DOHH2 (cell line): ENCODE measurements around the gene RASIP1.

ENCODE experiments used
- H3F3A ChIP-seq: fragments of 200-600 bp; sonication (generic), shearing (Covaris generic); 2 replicates; pipeline ENCODE4 v1.6.0; 2016; ENCODE audit warnings: antibody characterized with exemption, mild to moderate bottlenecking; ENCODE audit not compliant: control insufficient read depth, insufficient read depth
- H3K27ac ChIP-seq: fragments of 200-600 bp; sonication (generic); 2 replicates; pipeline ENCODE4 v1.5.1; 2014; ENCODE audit warnings: low read depth, mild to moderate bottlenecking, low read length, moderate library complexity
- H3K27me3 ChIP-seq: fragments of 200-600 bp; sonication (generic); 2 replicates; pipeline ENCODE4 v1.6.1; 2014; ENCODE audit warnings: mild to moderate bottlenecking, low read length, mixed read lengths; ENCODE audit not compliant: control insufficient read depth
- H3K36me3 ChIP-seq: fragments of 200-600 bp; sonication (generic); 2 replicates; pipeline ENCODE4 v1.6.1; 2014; ENCODE audit warnings: mild to moderate bottlenecking, low read length, moderate library complexity, mixed read lengths; ENCODE audit not compliant: control insufficient read depth
- H3K4me1 ChIP-seq: fragments of 200-600 bp; sonication (generic); 2 replicates; pipeline ENCODE4 v1.6.1; 2014; ENCODE audit warnings: mild to moderate bottlenecking, low read length, mixed read lengths; ENCODE audit not compliant: control insufficient read depth
- H3K4me2 ChIP-seq: fragments of 200-600 bp; sonication (generic); 2 replicates; pipeline ENCODE4 v1.6.0; 2014; ENCODE audit warnings: mild to moderate bottlenecking, low read length, moderate library complexity
- H3K4me3 ChIP-seq: fragments of 200-600 bp; sonication (generic); 2 replicates; pipeline ENCODE4 v1.5.1; 2014; ENCODE audit warnings: mild to moderate bottlenecking, low read length, mixed read lengths
- H3K79me2 ChIP-seq: fragments of 200-600 bp; sonication (generic); 2 replicates; pipeline ENCODE4 v1.6.1; 2014; ENCODE audit warnings: mild to moderate bottlenecking, low read length, mixed read lengths; ENCODE audit not compliant: control insufficient read depth
- H3K9me2 ChIP-seq: fragments of 200-600 bp; sonication (generic); replicated peaks from 2 replicates; pipeline ENCODE4 v1.6.1; 2014; ENCODE audit warnings: mild to moderate bottlenecking, low read length, mixed read lengths; ENCODE audit not compliant: control insufficient read depth
- H3K9me3 ChIP-seq: fragments of 200-600 bp; sonication (generic); 2 replicates; pipeline ENCODE4 v1.6.1; 2014; ENCODE audit warnings: antibody characterized with exemption, low read length, mixed read lengths; ENCODE audit not compliant: control insufficient read depth, insufficient read depth
- H4K20me1 ChIP-seq: fragments of 200-600 bp; sonication (generic); 2 replicates; pipeline ENCODE4 v1.6.0; 2014; ENCODE audit warnings: low read depth, mild to moderate bottlenecking, antibody characterized with exemption, low read length, moderate library complexity; ENCODE audit not compliant: control insufficient read depth, insufficient read depth
- EZH2phosphoT487 ChIP-seq: fragments of 200-600 bp; sonication (generic); IDR thresholded peaks from 2 replicates; pipeline ENCODE4 v1.6.1; 2017; ENCODE audit warnings: borderline replicate concordance, mild to moderate bottlenecking, antibody characterized with exemption, low read length, moderate library complexity, mixed read lengths
- TF ChIP-seq, protein P1 (sequence below): fragments of 200-600 bp; sonication (generic); IDR thresholded peaks from one replicate; pipeline ENCODE4 v1.5.1; 2014; ENCODE audit warnings: antibody characterized with exemption, mild to moderate bottlenecking, low read depth, low read length; ENCODE audit not compliant: poor library complexity, severe bottlenecking

Gene RASIP1

DNA sequence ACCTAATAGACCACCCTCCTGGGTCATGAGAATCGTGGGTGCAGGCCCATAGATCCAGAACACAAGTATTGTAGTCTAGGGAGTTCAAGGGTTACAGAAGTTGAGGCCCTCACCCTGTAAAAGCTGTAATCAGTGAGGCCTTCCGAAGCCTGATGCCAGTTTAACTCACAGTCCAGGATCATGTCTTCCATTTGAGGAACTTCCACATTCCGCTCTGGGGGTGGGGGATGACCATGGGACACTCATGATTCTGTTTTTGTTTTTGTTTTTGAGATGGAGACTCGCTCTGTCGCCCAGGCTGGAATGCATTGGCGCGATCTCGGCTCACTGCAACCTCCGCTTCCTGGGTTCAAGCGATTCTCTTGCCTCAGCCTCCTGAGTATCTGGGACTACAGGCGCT lies 1.7 kb upstream of the RASIP1 start:
- no peaks in the 10 kb centered on the region for H3K36me3 ChIP-seq
- peaks cover 27% of the 10 kb centered on the region for H3K4me1 ChIP-seq
- TF ChIP-seq EZH2phosphoT487: no peak
- TF ChIP-seq, protein P1, sequence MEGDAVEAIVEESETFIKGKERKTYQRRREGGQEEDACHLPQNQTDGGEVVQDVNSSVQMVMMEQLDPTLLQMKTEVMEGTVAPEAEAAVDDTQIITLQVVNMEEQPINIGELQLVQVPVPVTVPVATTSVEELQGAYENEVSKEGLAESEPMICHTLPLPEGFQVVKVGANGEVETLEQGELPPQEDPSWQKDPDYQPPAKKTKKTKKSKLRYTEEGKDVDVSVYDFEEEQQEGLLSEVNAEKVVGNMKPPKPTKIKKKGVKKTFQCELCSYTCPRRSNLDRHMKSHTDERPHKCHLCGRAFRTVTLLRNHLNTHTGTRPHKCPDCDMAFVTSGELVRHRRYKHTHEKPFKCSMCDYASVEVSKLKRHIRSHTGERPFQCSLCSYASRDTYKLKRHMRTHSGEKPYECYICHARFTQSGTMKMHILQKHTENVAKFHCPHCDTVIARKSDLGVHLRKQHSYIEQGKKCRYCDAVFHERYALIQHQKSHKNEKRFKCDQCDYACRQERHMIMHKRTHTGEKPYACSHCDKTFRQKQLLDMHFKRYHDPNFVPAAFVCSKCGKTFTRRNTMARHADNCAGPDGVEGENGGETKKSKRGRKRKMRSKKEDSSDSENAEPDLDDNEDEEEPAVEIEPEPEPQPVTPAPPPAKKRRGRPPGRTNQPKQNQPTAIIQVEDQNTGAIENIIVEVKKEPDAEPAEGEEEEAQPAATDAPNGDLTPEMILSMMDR: no peak
- H3K4me3 ChIP-seq: no peak overlapping the region
- no peak overlapping the region for H3K27ac ChIP-seq
- no peaks in the 10 kb centered on the region for H3K79me2 ChIP-seq
- peaks cover 3% of the 10 kb centered on the region; the same call in 1 of the 2 replicates for H3F3A ChIP-seq
- no peaks in the 10 kb centered on the region for H4K20me1 ChIP-seq
- no peak overlapping the region for H3K4me2 ChIP-seq
- 0 out of 2 replicates have a peak, but pooled peaks cover 6% of the 10 kb centered on the region for H3K27me3 ChIP-seq
- H3K9me2 ChIP-seq: no peaks in the 10 kb centered on the region
- no peaks in the 10 kb centered on the region for H3K9me3 ChIP-seq

- Histone ChIP-seq H3K36me3 (no peaks in the 10 kb centered on the region), H3K27ac (no peak overlapping the region), H3K4me3 (peak overlapping the region; percentile 21; the same call in 1 of the 2 replicates), H3F3A (peaks cover 3% of the 10 kb centered on the region; the same call in 1 of the 2 replicates), H3K9me3 (no peaks in the 10 kb centered on the region), H3K79me2 (no peaks in the 10 kb centered on the region), H4K20me1 (no peaks in the 10 kb centered on the region), H3K27me3 (0 out of 2 replicates have a peak, but pooled peaks cover 6% of the 10 kb centered on the region), H3K4me1 (peaks cover 22% of the 10 kb centered on the region), H3K4me2 (peak overlapping the region; percentile 41), H3K9me2 (no peaks in the 10 kb centered on the region)
- TF ChIP-seq, protein P1: no peak
- TF ChIP-seq EZH2phosphoT487: no peak
Measured at GRCh38 chr19:48741129-48741999, 954 bp upstream of the RASIP1 start.

GRCh38 chr19:48739404-48740163 lies 826 bp downstream of the RASIP1 start:
- H3K27me3 ChIP-seq: 0 out of 2 replicates have a peak, but pooled peaks cover 6% of the 10 kb centered on the region
- H3K79me2 ChIP-seq: no peaks in the 10 kb centered on the region
- peaks cover 22% of the 10 kb centered on the region for H3K4me1 ChIP-seq
- H3K27ac ChIP-seq: no peak overlapping the region
- no peak overlapping the region for H3K4me3 ChIP-seq
- H4K20me1 ChIP-seq: no peaks in the 10 kb centered on the region
- H3K9me2 ChIP-seq: no peaks in the 10 kb centered on the region
- no peaks in the 10 kb centered on the region for H3K36me3 ChIP-seq
- peaks cover 3% of the 10 kb centered on the region; the same call in 1 of the 2 replicates for H3F3A ChIP-seq
- peak overlapping the region; percentile 55; the same call in 1 of the 2 replicates for H3K4me2 ChIP-seq
- TF ChIP-seq EZH2phosphoT487: no peak
- TF ChIP-seq, protein P1: no peak
- no peaks in the 10 kb centered on the region for H3K9me3 ChIP-seq
